ENCODE data around the gene ALOXE3.

Gene ALOXE3

GRCh38 chr17:8160224-8160577, 41.9 kb upstream of the ALOXE3 start:
- Histone ChIP-seq H3K36me3 (ENCODE audit: insufficient read depth, low read length) (peaks cover 27% of the 10 kb centered on the region), H4K20me1 (ENCODE audit: insufficient read depth, low read length) (no peaks in the 10 kb centered on the region), H3F3A (ENCODE audit: insufficient read depth, low read length) (no peaks in the 10 kb centered on the region), H3K79me2 (ENCODE audit: insufficient read depth, low read length) (peaks cover 9% of the 10 kb centered on the region; the same call in 1 of the 2 replicates), H3K4me1 (ENCODE audit: insufficient read depth, low read length, severe bottlenecking) (peaks cover 59% of the 10 kb centered on the region), H3K4me3 (ENCODE audit: low read depth, low read length, poor library complexity, severe bottlenecking) (no peak overlapping the region), H3K9me3 (ENCODE audit: low read length) (no peaks in the 10 kb centered on the region), H3K4me2 (ENCODE audit: low read length) (no peak overlapping the region), H3K27me3 (ENCODE audit: insufficient read depth, low read length) (no peaks in the 10 kb centered on the region), H2AFZ (ENCODE audit: low read length) (no peak overlapping the region), H3K9ac (ENCODE audit: low read length) (no peak overlapping the region), H3K27ac (ENCODE audit: low read depth, low read length, poor library complexity, severe bottlenecking) (no peak overlapping the region), H3K9me2 (ENCODE audit: low read depth, low read length) (no peaks in the 10 kb centered on the region)
- TF ChIP-seq EZH2 (IDR thresholded peaks at IDR 0.05; ENCODE audit: borderline replicate concordance, low read length): no peak
- TF ChIP-seq CTCF (IDR thresholded peaks at IDR 0.05; ENCODE audit: low read length): no peak

GRCh38 chr17:8159459-8160223, 41.3 kb upstream of the ALOXE3 start:
- peaks cover 59% of the 10 kb centered on the region for H3K4me1 ChIP-seq (ENCODE audit: insufficient read depth, low read length, severe bottlenecking)
- no peak overlapping the region for H3K9ac ChIP-seq (ENCODE audit: low read length)
- no peaks in the 10 kb centered on the region for H3K27me3 ChIP-seq (ENCODE audit: insufficient read depth, low read length)
- TF ChIP-seq CTCF (IDR thresholded peaks at IDR 0.05; ENCODE audit: low read length) (no peak), EZH2 (IDR thresholded peaks at IDR 0.05; ENCODE audit: borderline replicate concordance, low read length) (no peak)
- H4K20me1 ChIP-seq (ENCODE audit: insufficient read depth, low read length): no peaks in the 10 kb centered on the region
- no peak overlapping the region for H2AFZ ChIP-seq (ENCODE audit: low read length)
- H3K36me3 ChIP-seq (ENCODE audit: insufficient read depth, low read length): peaks cover 27% of the 10 kb centered on the region
- no peaks in the 10 kb centered on the region for H3F3A ChIP-seq (ENCODE audit: insufficient read depth, low read length)
- no peaks in the 10 kb centered on the region for H3K9me2 ChIP-seq (ENCODE audit: low read depth, low read length)
- no peaks in the 10 kb centered on the region for H3K9me3 ChIP-seq (ENCODE audit: low read length)
- H3K79me2 ChIP-seq (ENCODE audit: insufficient read depth, low read length): peaks cover 9% of the 10 kb centered on the region; the same call in 1 of the 2 replicates
- H3K27ac ChIP-seq (ENCODE audit: low read depth, low read length, poor library complexity, severe bottlenecking): no peak overlapping the region
- H3K4me3 ChIP-seq (ENCODE audit: low read depth, low read length, poor library complexity, severe bottlenecking): no peak overlapping the region
- H3K4me2 ChIP-seq (ENCODE audit: low read length): no peak overlapping the region

GRCh38 chr17:8159032-8159400, 40.7 kb upstream of the ALOXE3 start:
- Histone ChIP-seq H3K27me3 (ENCODE audit: insufficient read depth, low read length) (no peaks in the 10 kb centered on the region), H3K79me2 (ENCODE audit: insufficient read depth, low read length) (peaks cover 9% of the 10 kb centered on the region; the same call in 1 of the 2 replicates), H3K9ac (ENCODE audit: low read length) (no peak overlapping the region), H3K4me2 (ENCODE audit: low read length) (no peak overlapping the region), H3K9me3 (ENCODE audit: low read length) (no peaks in the 10 kb centered on the region), H3K4me3 (ENCODE audit: low read depth, low read length, poor library complexity, severe bottlenecking) (no peak overlapping the region), H3K9me2 (ENCODE audit: low read depth, low read length) (no peaks in the 10 kb centered on the region), H3K27ac (ENCODE audit: low read depth, low read length, poor library complexity, severe bottlenecking) (no peak overlapping the region), H3K36me3 (ENCODE audit: insufficient read depth, low read length) (peaks cover 27% of the 10 kb centered on the region), H2AFZ (ENCODE audit: low read length) (no peak overlapping the region), H3F3A (ENCODE audit: insufficient read depth, low read length) (no peaks in the 10 kb centered on the region), H4K20me1 (ENCODE audit: insufficient read depth, low read length) (no peaks in the 10 kb centered on the region), H3K4me1 (ENCODE audit: insufficient read depth, low read length, severe bottlenecking) (peaks cover 59% of the 10 kb centered on the region)
- TF ChIP-seq EZH2 (IDR thresholded peaks at IDR 0.05; ENCODE audit: borderline replicate concordance, low read length): no peak
- no peak for TF ChIP-seq CTCF (IDR thresholded peaks at IDR 0.05; ENCODE audit: low read length)
